A673 (cell line): Measurements from ENCODE around the gene GAS2. TPM values are rescaled to one million over a fixed set of nuclear protein-coding genes. Genes with fewer than 3 reads are reported as not detected.

Experiments used
- BruUV-seq: library from RNA; stranded (reverse); fragments of 400-500 nt; replicated peaks from 2 replicates; lab custom pipeline; 2021; lab: Mats Ljungman, UMichigan
- CTCF ChIA-PET: fragments of 300-600 bp; sonication (Branson Sonifier 250); formaldehyde crosslinking; loops from one replicate; lab custom pipeline; 2022; ENCODE audit warnings: antibody characterized with exemption; lab: Charles Lee
- POLR2A ChIA-PET: fragments of 300-600 bp; sonication (Branson Sonifier 250); formaldehyde crosslinking; loops from one replicate; lab custom pipeline; 2022; ENCODE audit warnings: antibody characterized with exemption; ENCODE audit not compliant: low non-redundant PET; lab: Charles Lee
- DNase-seq: peaks from one replicate; pipeline ENCODE4 v3.0.0-alpha.2; 2015; ENCODE audit warnings: low spot score
- H3K27ac ChIP-seq: fragments of 200-600 bp; sonication (generic); 2 replicates; pipeline ENCODE4 v1.5.1; 2016; ENCODE audit warnings: mixed run types, low read depth, mild to moderate bottlenecking, mixed read lengths, antibody characterized with exemption, low read length; ENCODE audit not compliant: poor library complexity, severe bottlenecking
- H3K27me3 ChIP-seq: fragments of 200-600 bp; sonication (generic); replicated peaks from 2 replicates; pipeline ENCODE4 v1.6.1; 2017; ENCODE audit warnings: mixed run types, low read depth, mild to moderate bottlenecking, mixed read lengths, antibody characterized with exemption, low read length; ENCODE audit not compliant: insufficient read depth, poor library complexity
- H3K36me3 ChIP-seq: fragments of 200-600 bp; sonication (generic); 2 replicates; pipeline ENCODE4 v1.6.1; 2016; ENCODE audit warnings: mixed run types, mild to moderate bottlenecking, mixed read lengths, antibody characterized with exemption, low read length; ENCODE audit not compliant: insufficient read depth, poor library complexity, severe bottlenecking
- H3K4me1 ChIP-seq: fragments of 200-600 bp; sonication (generic); 2 replicates; pipeline ENCODE4 v1.6.1; 2017; ENCODE audit warnings: mixed run types, mild to moderate bottlenecking, mixed read lengths, antibody characterized with exemption, low read length; ENCODE audit not compliant: insufficient read depth, poor library complexity, severe bottlenecking
- H3K4me3 ChIP-seq: fragments of 200-600 bp; sonication (generic); 2 replicates; pipeline ENCODE4 v1.5.1; 2016; ENCODE audit warnings: low read depth, mixed run types, mild to moderate bottlenecking, mixed read lengths, low read length; ENCODE audit not compliant: poor library complexity, severe bottlenecking
- H3K9me3 ChIP-seq: fragments of 200-600 bp; sonication (generic); 2 replicates; pipeline ENCODE4 v1.6.1; 2016; ENCODE audit warnings: mixed run types, low read depth, mild to moderate bottlenecking, mixed read lengths, antibody characterized with exemption, low read length; ENCODE audit not compliant: poor library complexity, severe bottlenecking
- EZH2 ChIP-seq: fragments of 200-600 bp; sonication (generic); IDR thresholded peaks from 2 replicates; pipeline ENCODE4 v1.6.1; 2017; ENCODE audit warnings: borderline replicate concordance, low read depth, mild to moderate bottlenecking, mixed read lengths, antibody characterized with exemption, low read length; ENCODE audit not compliant: poor library complexity, severe bottlenecking
- intact Hi-C: fragments of 100-400 bp; cut with micrococcal nuclease; formaldehyde crosslinking; loops from one replicate; pipeline ENCODE4 v1.10.0; 2022; ENCODE audit not compliant: unreplicated experiment
- total RNA-seq: library from RNA; stranded (reverse); gene quantifications from 2 replicates; pipeline ENCODE4 v1.2.3, GENCODE V29; 2021
- TF ChIP-seq, protein P1 (sequence below): fragments of 300-800, 200-600 bp; sonication (generic); conservative IDR thresholded peaks from 2 replicates; pipeline ENCODE4 v1.5.1; 2017; ENCODE audit warnings: low read depth, mild to moderate bottlenecking, antibody characterized with exemption, low read length, moderate library complexity, mixed read lengths

GAS2 gene
- total RNA-seq, 1 experiment from 2014 or later, result 1.8 TPM

DNA sequence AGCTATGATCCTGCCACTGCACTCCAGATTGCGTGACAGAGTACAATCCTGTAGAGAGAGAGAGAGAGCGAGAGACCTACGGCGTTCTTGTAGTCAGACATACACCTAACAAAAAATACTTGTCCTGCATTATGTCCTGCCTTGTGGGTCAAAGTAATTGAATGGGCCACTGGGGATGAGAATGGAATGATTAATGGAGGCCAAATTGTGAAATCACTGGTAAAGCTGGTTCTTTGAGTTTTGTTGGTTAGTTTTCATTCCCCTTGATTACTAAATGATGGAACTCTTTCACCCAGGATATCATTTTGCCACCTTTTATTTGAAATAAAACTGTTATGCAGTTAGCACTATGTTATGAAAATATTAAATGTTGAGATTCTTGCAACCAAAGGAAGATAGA lies 18.7 kb downstream of the GAS2 start:
- Histone ChIP-seq H3K9me3 (no peaks in the 10 kb centered on the region), H3K4me1 (no peaks in the 10 kb centered on the region), H3K27me3 (no peaks in the 10 kb centered on the region), H3K36me3 (no peaks in the 10 kb centered on the region), H3K4me3 (no peak overlapping the region), H3K27ac (no peak overlapping the region)
- DNase-seq, result no peak
- ChIA-PET POLR2A (no interaction called here), CTCF (no interaction called here)
- intact Hi-C loops, result no loop called here
- BruUV-seq, result no TSS peak
- no peak for TF ChIP-seq EZH2
- TF ChIP-seq, protein P1, sequence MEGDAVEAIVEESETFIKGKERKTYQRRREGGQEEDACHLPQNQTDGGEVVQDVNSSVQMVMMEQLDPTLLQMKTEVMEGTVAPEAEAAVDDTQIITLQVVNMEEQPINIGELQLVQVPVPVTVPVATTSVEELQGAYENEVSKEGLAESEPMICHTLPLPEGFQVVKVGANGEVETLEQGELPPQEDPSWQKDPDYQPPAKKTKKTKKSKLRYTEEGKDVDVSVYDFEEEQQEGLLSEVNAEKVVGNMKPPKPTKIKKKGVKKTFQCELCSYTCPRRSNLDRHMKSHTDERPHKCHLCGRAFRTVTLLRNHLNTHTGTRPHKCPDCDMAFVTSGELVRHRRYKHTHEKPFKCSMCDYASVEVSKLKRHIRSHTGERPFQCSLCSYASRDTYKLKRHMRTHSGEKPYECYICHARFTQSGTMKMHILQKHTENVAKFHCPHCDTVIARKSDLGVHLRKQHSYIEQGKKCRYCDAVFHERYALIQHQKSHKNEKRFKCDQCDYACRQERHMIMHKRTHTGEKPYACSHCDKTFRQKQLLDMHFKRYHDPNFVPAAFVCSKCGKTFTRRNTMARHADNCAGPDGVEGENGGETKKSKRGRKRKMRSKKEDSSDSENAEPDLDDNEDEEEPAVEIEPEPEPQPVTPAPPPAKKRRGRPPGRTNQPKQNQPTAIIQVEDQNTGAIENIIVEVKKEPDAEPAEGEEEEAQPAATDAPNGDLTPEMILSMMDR, result no peak

GRCh38 chr11:22688914-22689313 lies 22.5 kb downstream of the GAS2 start:
- intact Hi-C loops, result no loop called here
- Histone ChIP-seq H3K36me3 (no peaks in the 10 kb centered on the region), H3K27me3 (no peaks in the 10 kb centered on the region), H3K4me3 (no peak overlapping the region), H3K4me1 (no peaks in the 10 kb centered on the region), H3K27ac (no peak overlapping the region), H3K9me3 (no peaks in the 10 kb centered on the region)
- TF ChIP-seq EZH2, result no peak
- TF ChIP-seq, protein P1, result no peak
- BruUV-seq, result no TSS peak
- POLR2A ChIA-PET, result no interaction called here
- no peak for DNase-seq
- CTCF ChIA-PET, result no interaction called here

GRCh38 chr11:22690257-22690656 lies 23.8 kb downstream of the GAS2 start:
- no peak for TF ChIP-seq EZH2
- TF ChIP-seq, protein P1, result no peak
- POLR2A ChIA-PET, result no interaction called here
- BruUV-seq, result no TSS peak
- Histone ChIP-seq H3K4me3 (no peak overlapping the region), H3K36me3 (no peaks in the 10 kb centered on the region), H3K4me1 (no peaks in the 10 kb centered on the region), H3K27me3 (no peaks in the 10 kb centered on the region), H3K9me3 (no peaks in the 10 kb centered on the region), H3K27ac (no peak overlapping the region)
- no peak for DNase-seq
- intact Hi-C loops, result no loop called here
- CTCF ChIA-PET, result no interaction called here
